SU-DHL-6 (cell line): Measurements from ENCODE around the gene RCN2.

ENCODE experiments used
- H2AFZ ChIP-seq: fragments of 200-600 bp; sonication (generic); 2 replicates; pipeline ENCODE4 v1.6.1; 2014; ENCODE audit warnings: low read depth, mild to moderate bottlenecking, moderate library complexity, mixed read lengths, antibody characterized with exemption, low read length; ENCODE audit not compliant: severe bottlenecking
- H3F3A ChIP-seq: fragments of 200-600 bp; shearing (Covaris generic); 2 replicates; pipeline ENCODE4 v1.6.0; 2016; ENCODE audit warnings: antibody characterized with exemption, mild to moderate bottlenecking; ENCODE audit not compliant: insufficient read depth
- H3K27ac ChIP-seq: fragments of 200-600 bp; sonication (generic); 2 replicates; pipeline ENCODE4 v1.5.1; 2016; ENCODE audit warnings: low read depth, mild to moderate bottlenecking, low read length, moderate library complexity, mixed read lengths
- H3K27me3 ChIP-seq: fragments of 200-600 bp; sonication (generic), shearing (Covaris generic); 2 replicates; pipeline ENCODE4 v1.6.0; 2014; ENCODE audit warnings: mild to moderate bottlenecking, low read length
- H3K36me3 ChIP-seq: fragments of 200-600 bp; sonication (generic); 2 replicates; pipeline ENCODE4 v1.6.1; 2014; ENCODE audit warnings: mild to moderate bottlenecking, low read length, mixed read lengths
- H3K4me2 ChIP-seq: fragments of 300-600, 200-600 bp; shearing (Covaris generic), sonication (generic); 2 replicates; pipeline ENCODE4 v1.6.0; 2014; ENCODE audit warnings: low read length, low read depth, mild to moderate bottlenecking; ENCODE audit not compliant: poor library complexity, severe bottlenecking
- H3K4me3 ChIP-seq: fragments of 200-600 bp; sonication (generic); 2 replicates; pipeline ENCODE4 v1.5.1; 2014; ENCODE audit warnings: antibody characterized with exemption, low read length, mild to moderate bottlenecking, mixed read lengths; ENCODE audit not compliant: insufficient read depth, poor library complexity, severe bottlenecking
- H3K79me2 ChIP-seq: fragments of 200-600 bp; sonication (generic); 2 replicates; pipeline ENCODE4 v1.6.1; 2014; ENCODE audit warnings: mild to moderate bottlenecking, low read length, moderate library complexity; ENCODE audit not compliant: insufficient read depth
- H3K9ac ChIP-seq: fragments of 200-600 bp; sonication (generic); 2 replicates; pipeline ENCODE4 v1.7.0; 2014; ENCODE audit warnings: mild to moderate bottlenecking, low read length
- H3K9me2 ChIP-seq: fragments of 200-600 bp; sonication (generic); replicated peaks from 2 replicates; pipeline ENCODE4 v1.6.1; 2014; ENCODE audit warnings: low read length; ENCODE audit not compliant: insufficient read depth
- H3K9me3 ChIP-seq: fragments of 200-600 bp; sonication (generic); 2 replicates; pipeline ENCODE4 v1.6.1; 2014; ENCODE audit warnings: low read length, mixed read lengths; ENCODE audit not compliant: insufficient read depth
- H4K20me1 ChIP-seq: fragments of 200-600 bp; sonication (generic); 2 replicates; pipeline ENCODE4 v1.6.1; 2014; ENCODE audit warnings: low read depth, mild to moderate bottlenecking, antibody characterized with exemption, low read length, moderate library complexity, mixed read lengths
- CTCF ChIP-seq: fragments of 200-600 bp; sonication (generic); IDR thresholded peaks from one replicate; pipeline ENCODE4 v1.5.1; 2017; ENCODE audit warnings: antibody characterized with exemption, mild to moderate bottlenecking, low read length, moderate library complexity; ENCODE audit not compliant: insufficient read depth, poor library complexity, severe bottlenecking
- EZH2phosphoT487 ChIP-seq: fragments of 200-600 bp; sonication (generic), shearing (Covaris generic); conservative IDR thresholded peaks from 2 replicates; pipeline ENCODE4 v1.6.1; 2018; ENCODE audit warnings: mild to moderate bottlenecking, antibody characterized with exemption, low read length, moderate library complexity, mixed read lengths

Gene RCN2

GRCh38 chr15:76978522-76979330 lies 47.2 kb downstream of the RCN2 start:
- H4K20me1 ChIP-seq, result no peaks in the 10 kb centered on the region
- no peak overlapping the region for H2AFZ ChIP-seq
- H3K27ac ChIP-seq, result no peak overlapping the region
- H3F3A ChIP-seq, result no peaks in the 10 kb centered on the region
- no peak overlapping the region for H3K4me2 ChIP-seq
- H3K9me2 ChIP-seq, result no peaks in the 10 kb centered on the region
- H3K9ac ChIP-seq, result no peak overlapping the region
- no peaks in the 10 kb centered on the region for H3K9me3 ChIP-seq
- no peaks in the 10 kb centered on the region for H3K27me3 ChIP-seq
- H3K4me3 ChIP-seq, result no peak overlapping the region
- TF ChIP-seq CTCF (no peak), EZH2phosphoT487 (no peak)
- H3K36me3 ChIP-seq, result no peaks in the 10 kb centered on the region
- no peaks in the 10 kb centered on the region for H3K79me2 ChIP-seq

GRCh38 chr15:76979331-76979925 lies 47.9 kb downstream of the RCN2 start:
- H3K4me3 ChIP-seq, result no peak overlapping the region
- no peaks in the 10 kb centered on the region for H3K9me3 ChIP-seq
- no peaks in the 10 kb centered on the region for H3K36me3 ChIP-seq
- no peak overlapping the region for H3K4me2 ChIP-seq
- TF ChIP-seq CTCF (no peak), EZH2phosphoT487 (no peak)
- no peaks in the 10 kb centered on the region for H3K79me2 ChIP-seq
- no peaks in the 10 kb centered on the region for H3K27me3 ChIP-seq
- no peaks in the 10 kb centered on the region for H3K9me2 ChIP-seq
- H3K9ac ChIP-seq, result no peak overlapping the region
- no peak overlapping the region for H2AFZ ChIP-seq
- H3F3A ChIP-seq, result no peaks in the 10 kb centered on the region
- no peak overlapping the region for H3K27ac ChIP-seq
- no peaks in the 10 kb centered on the region for H4K20me1 ChIP-seq

GRCh38 chr15:76979996-76980520 lies 48.5 kb downstream of the RCN2 start:
- no peaks in the 10 kb centered on the region for H3K36me3 ChIP-seq
- no peaks in the 10 kb centered on the region for H4K20me1 ChIP-seq
- H2AFZ ChIP-seq, result no peak overlapping the region
- no peaks in the 10 kb centered on the region for H3F3A ChIP-seq
- no peak overlapping the region for H3K4me3 ChIP-seq
- no peak overlapping the region for H3K9ac ChIP-seq
- no peaks in the 10 kb centered on the region for H3K27me3 ChIP-seq
- no peaks in the 10 kb centered on the region for H3K9me2 ChIP-seq
- no peak overlapping the region for H3K4me2 ChIP-seq
- no peaks in the 10 kb centered on the region for H3K79me2 ChIP-seq
- H3K27ac ChIP-seq, result no peak overlapping the region
- TF ChIP-seq EZH2phosphoT487, result no peak
- no peak for TF ChIP-seq CTCF
- H3K9me3 ChIP-seq, result no peaks in the 10 kb centered on the region
